Spleen (tissue), 11 donors: ENCODE results near the gene ARSA. TPM values are rescaled to one million over a fixed set of nuclear protein-coding genes. Genes with fewer than 3 reads are reported as not detected.
"Not testable (repeated sequence)": the region's sequence is repeated elsewhere in the genome, so short reads cannot be mapped to it uniquely, and the experiment has no call there.

Experiments used
- DNase-seq: peaks from one replicate; pipeline ENCODE4 v3.0.0-alpha.2; 2020
- H3K27ac ChIP-seq, 8 donors: fragments of 200-600 bp; sonication (generic) in 7 of 8; 1 replicate in 4 of 8; 2 replicates in 4 of 8; pipeline versions ENCODE4 v1.5.0 to v1.8.0; 2016 to 2021; ENCODE audit warnings: inconsistent platforms in 4 of 8, mild to moderate bottlenecking in 4 of 8, moderate library complexity in 1 of 8
- H3K27me3 ChIP-seq, 7 donors: fragments of 200-600 bp; sonication (generic) in 6 of 7; replicated peaks in 1 of 7; 1 replicate in 4 of 7; 2 replicates in 3 of 7; pipeline versions ENCODE4 v1.5.0 to v1.8.0; 2016 to 2021; ENCODE audit warnings: inconsistent platforms in 3 of 7, mild to moderate bottlenecking in 1 of 7
- H3K36me3 ChIP-seq, 6 donors: fragments of 200-600 bp; sonication (generic) in 5 of 6; 1 replicate in 4 of 6; 2 replicates in 2 of 6; pipeline versions ENCODE4 v1.5.0 to v1.8.0; 2016 to 2021; ENCODE audit warnings: inconsistent platforms in 2 of 6
- H3K4me1 ChIP-seq, 6 donors: fragments of 200-600 bp; sonication (generic) in 5 of 6; 1 replicate in 3 of 6; 2 replicates in 3 of 6; pipeline versions ENCODE4 v1.5.0 to v1.8.0; 2016 to 2021; ENCODE audit warnings: inconsistent platforms in 3 of 6
- H3K4me3 ChIP-seq, 8 donors: fragments of 200-600 bp; sonication (generic) in 7 of 8; 1 replicate in 4 of 8; 2 replicates in 4 of 8; pipeline versions ENCODE4 v1.5.0 to v1.8.0; 2016 to 2021; ENCODE audit warnings: inconsistent platforms in 4 of 8, mild to moderate bottlenecking in 4 of 8, moderate library complexity in 2 of 8
- H3K9me3 ChIP-seq, 8 donors: fragments of 200-600 bp; sonication (generic) in 7 of 8; 1 replicate in 4 of 8; 2 replicates in 4 of 8; pipeline versions ENCODE4 v1.5.0 to v1.8.0; 2016 to 2021; ENCODE audit warnings: inconsistent platforms in 4 of 8
- POLR2A ChIP-seq, 3 donors: fragments of 450-650 bp; IDR thresholded peaks; one replicate each; pipeline ENCODE4 v1.5.1; 2017; ENCODE audit warnings: antibody characterized with exemption in 3 of 3, mild to moderate bottlenecking in 1 of 3
- POLR2AphosphoS5 ChIP-seq, 3 donors: sonication (generic); formaldehyde crosslinking; IDR thresholded peaks; one replicate each; pipeline ENCODE4 v1.5.1; 2017; ENCODE audit warnings: antibody characterized with exemption in 3 of 3
- WGBS, 5 donors: extraction: QIAGEN DNeasy Blood & Tissue Kit in 3 of 5; methylation state at CpG; one replicate each; pipeline versions ENCODE4 v1.1.5 to v1.1.7; 2013 to 2018; 5-methylcytosine and 5-hydroxymethylcytosine counted together
- intact Hi-C: fragments of 100-400 bp; cut with DNase I; formaldehyde crosslinking; loops from one replicate; pipeline ENCODE4 v1.15.0; 2023; ENCODE audit warnings: low total_unique reads
- polyA plus RNA-seq, 3 donors: library from polyadenylated mRNA; stranded (reverse); fragments of 200-250 nt; gene quantifications; one replicate each; pipeline ENCODE4 v1.2.1, GENCODE V29; 2013
- total RNA-seq, 7 donors: library from RNA; depleted of rRNA in 3 of 7; stranded (reverse); fragments of >200 nt in 3 of 7; fragmentation: NEBNext Ultra II Directional in 4 of 7; extraction: Animal tissue kit (Norgen Biotek cat#: 25700) in 4 of 7; gene quantifications; one replicate each; pipeline versions ENCODE4 v1.1.0 to v1.2.1, GENCODE V29; 2016 to 2021
- TF ChIP-seq, protein P1 (sequence below), 11 experiments: fragments of 200-600 bp in 7 of 11; fragments of 450-650 bp in 4 of 11; sonication (generic) in 4 of 11; IDR thresholded peaks in 8 of 11; conservative IDR thresholded peaks in 3 of 11; 1 replicate in 7 of 11; 2 replicates in 4 of 11; pipeline versions ENCODE4 v1.4.0 to v1.8.0; 2016 to 2021; ENCODE audit warnings: antibody characterized with exemption in 11 of 11, inconsistent platforms in 4 of 11, mild to moderate bottlenecking in 1 of 11
- donor health status: healthy with polysubstance abuse.
- donor health status: DM: no; HTN: no; CAD: no; lungs with moderate emphysema.
- donor health status: DM: no; HTN: no; CAD: no.
- donor health status: Bipolar disorder and iron deficiency.
- donor health status: healthy.
- donor health status: DM: no; HTN: no; CAD: no.
- donor health status: DM: yes; HTN: yes; CAD: no.

ARSA gene
- total and polyA plus RNA-seq, 10 donors: 26.0 to 108 (median 64.7) TPM

DNA sequence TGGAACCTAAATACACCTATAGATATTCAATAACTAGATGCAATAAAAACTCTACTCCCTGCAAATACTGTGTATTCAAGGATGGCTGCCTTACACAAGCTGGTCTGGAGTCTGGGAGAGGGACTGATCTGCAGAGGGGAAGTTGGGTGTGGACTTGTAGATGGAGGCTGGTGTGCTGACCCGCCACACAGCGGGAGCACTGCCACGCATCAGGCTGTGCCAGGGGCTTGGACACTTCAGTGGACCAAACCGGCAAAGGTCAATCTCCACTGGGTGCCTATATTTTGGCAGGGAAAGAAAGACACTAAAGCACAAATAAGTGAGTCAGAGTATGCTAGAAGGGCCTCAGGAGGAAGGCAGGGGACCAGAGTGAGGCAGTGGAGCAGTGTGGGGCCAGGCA, 42.6 kb upstream of the ARSA start:
- intact Hi-C loops: no loop called here
- peaks cover 3 to 43% (median 18%) of the 10 kb centered on the region in 6 donors for H3K4me1 ChIP-seq
- peaks cover 2 to 72% (median 30%) of the 10 kb centered on the region in 7 donors for H3K27me3 ChIP-seq
- WGBS, 5 donors: 47 to 75% (median 67%) methylated on average over 4 of the region's 4 CpGs
- no peaks in the 10 kb centered on the region for H3K9me3 ChIP-seq
- peak overlapping the region in 7 of 8 donors; percentile 52 to 93 (median 80) for H3K27ac ChIP-seq
- H3K36me3 ChIP-seq: peaks cover 0 to 4% (median 0%) of the 10 kb centered on the region in 6 donors
- no peak for DNase-seq
- TF ChIP-seq, protein P1, sequence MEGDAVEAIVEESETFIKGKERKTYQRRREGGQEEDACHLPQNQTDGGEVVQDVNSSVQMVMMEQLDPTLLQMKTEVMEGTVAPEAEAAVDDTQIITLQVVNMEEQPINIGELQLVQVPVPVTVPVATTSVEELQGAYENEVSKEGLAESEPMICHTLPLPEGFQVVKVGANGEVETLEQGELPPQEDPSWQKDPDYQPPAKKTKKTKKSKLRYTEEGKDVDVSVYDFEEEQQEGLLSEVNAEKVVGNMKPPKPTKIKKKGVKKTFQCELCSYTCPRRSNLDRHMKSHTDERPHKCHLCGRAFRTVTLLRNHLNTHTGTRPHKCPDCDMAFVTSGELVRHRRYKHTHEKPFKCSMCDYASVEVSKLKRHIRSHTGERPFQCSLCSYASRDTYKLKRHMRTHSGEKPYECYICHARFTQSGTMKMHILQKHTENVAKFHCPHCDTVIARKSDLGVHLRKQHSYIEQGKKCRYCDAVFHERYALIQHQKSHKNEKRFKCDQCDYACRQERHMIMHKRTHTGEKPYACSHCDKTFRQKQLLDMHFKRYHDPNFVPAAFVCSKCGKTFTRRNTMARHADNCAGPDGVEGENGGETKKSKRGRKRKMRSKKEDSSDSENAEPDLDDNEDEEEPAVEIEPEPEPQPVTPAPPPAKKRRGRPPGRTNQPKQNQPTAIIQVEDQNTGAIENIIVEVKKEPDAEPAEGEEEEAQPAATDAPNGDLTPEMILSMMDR (IDR thresholded peaks at IDR 0.05 in 8 of 11, conservative IDR thresholded peaks at IDR 0.05 in 3 of 11): no peak
- TF ChIP-seq POLR2AphosphoS5 (IDR thresholded peaks at IDR 0.05) (peak; percentile 29 to 78 (median 39)), POLR2A (IDR thresholded peaks at IDR 0.05) (no peak)
- no peak overlapping the region for H3K4me3 ChIP-seq

DNA sequence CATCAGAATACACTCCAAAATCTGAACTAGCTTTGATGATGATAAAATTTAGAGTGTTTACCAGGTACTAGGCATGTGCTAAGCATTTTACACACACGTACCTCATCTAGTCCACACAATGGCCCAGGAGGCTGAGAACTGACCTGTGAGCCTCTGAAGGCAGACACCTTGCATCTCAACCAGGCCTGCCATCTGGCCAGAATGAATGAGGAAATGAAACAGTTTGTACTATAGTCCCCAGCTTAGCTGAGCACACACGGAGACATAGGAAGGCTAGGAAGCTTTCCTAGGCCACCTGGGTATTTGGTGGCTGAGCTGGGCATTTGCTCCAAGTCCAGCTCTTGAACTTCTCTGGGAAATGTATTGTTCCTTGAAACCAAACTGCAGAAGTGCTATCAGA, 37.8 kb upstream of the ARSA start:
- Histone ChIP-seq H3K27me3 (peaks cover 0 to 34% (median 0%) of the 10 kb centered on the region in 7 donors), H3K4me3 (no peak overlapping the region), H3K36me3 (no peaks in the 10 kb centered on the region), H3K4me1 (peaks cover 0 to 7% (median under 1%) of the 10 kb centered on the region in 6 donors), H3K27ac (no peak overlapping the region), H3K9me3 (no peaks in the 10 kb centered on the region)
- DNase-seq: no peak
- TF ChIP-seq, protein P1 (IDR thresholded peaks at IDR 0.05 in 8 of 11, conservative IDR thresholded peaks at IDR 0.05 in 3 of 11): no peak
- TF ChIP-seq POLR2AphosphoS5 (IDR thresholded peaks at IDR 0.05): no peak
- no peak for TF ChIP-seq POLR2A (IDR thresholded peaks at IDR 0.05)
- intact Hi-C loops: no loop called here
- 50 to 67% (median 58%) methylated on average over 2 of the region's 2 CpGs for WGBS, 5 donors

DNA sequence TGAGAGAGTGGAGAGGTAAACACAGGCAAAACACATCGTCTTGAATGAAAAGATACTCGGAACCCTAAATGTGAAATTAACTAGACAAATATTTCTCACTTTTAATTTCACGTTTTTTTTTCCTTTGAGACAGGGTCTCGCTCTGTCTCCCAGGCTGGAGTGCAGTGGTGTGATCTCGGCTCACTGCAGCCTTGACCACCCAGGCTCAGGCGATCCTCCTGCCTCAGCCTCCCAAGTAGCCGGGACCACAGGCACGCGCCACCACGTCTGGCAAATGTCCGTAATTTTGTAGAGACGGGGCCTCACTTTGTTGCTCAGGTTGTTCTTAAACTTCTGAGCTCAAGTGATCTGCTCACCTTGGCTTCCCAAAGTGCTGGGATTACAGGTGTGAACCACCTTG, 37.3 kb upstream of the ARSA start:
- Histone ChIP-seq H3K27me3 (peaks cover 0 to 34% (median 0%) of the 10 kb centered on the region in 7 donors), H3K4me3 (no peak overlapping the region), H3K9me3 (no peaks in the 10 kb centered on the region), H3K4me1 (peaks cover 0 to 2% (median 0%) of the 10 kb centered on the region in 6 donors), H3K36me3 (no peaks in the 10 kb centered on the region), H3K27ac (no peak overlapping the region)
- no peak for DNase-seq
- intact Hi-C loops: no loop called here
- WGBS, 5 donors: 92 to 98% (median 94%) methylated on average over 12 of the region's 12 CpGs
- TF ChIP-seq POLR2A (IDR thresholded peaks at IDR 0.05): no peak
- TF ChIP-seq, protein P1 (IDR thresholded peaks at IDR 0.05 in 8 of 11, conservative IDR thresholded peaks at IDR 0.05 in 3 of 11): no peak
- TF ChIP-seq POLR2AphosphoS5 (IDR thresholded peaks at IDR 0.05): no peak

DNA sequence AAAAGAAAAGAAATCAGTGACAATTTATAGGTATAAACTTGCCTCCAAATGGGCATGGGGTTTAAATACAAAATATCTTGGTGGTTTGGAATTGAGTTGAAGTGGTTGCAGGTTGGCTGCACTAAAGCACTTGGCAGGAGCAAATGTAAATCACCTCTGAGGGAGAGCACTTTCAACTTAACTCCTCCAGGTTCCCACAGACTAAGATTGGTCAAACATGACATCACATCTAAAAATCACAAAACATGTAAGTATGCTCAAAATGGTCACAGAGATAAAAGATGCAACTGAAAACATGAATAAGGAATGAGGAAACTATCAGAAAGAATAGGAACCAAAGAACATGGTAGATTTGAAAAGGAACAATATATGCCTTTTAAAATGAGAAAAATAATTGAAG, 32.4 kb upstream of the ARSA start:
- no peaks in the 10 kb centered on the region for H3K9me3 ChIP-seq
- DNase-seq: no peak
- H3K36me3 ChIP-seq: no peaks in the 10 kb centered on the region
- intact Hi-C loops: no loop called here
- peaks cover 0 to 31% (median 0%) of the 10 kb centered on the region in 6 donors for H3K4me1 ChIP-seq
- no peak overlapping the region for H3K4me3 ChIP-seq
- H3K27me3 ChIP-seq: peaks cover 0 to 35% (median 0%) of the 10 kb centered on the region in 7 donors
- TF ChIP-seq POLR2AphosphoS5 (IDR thresholded peaks at IDR 0.05): no peak
- TF ChIP-seq POLR2A (IDR thresholded peaks at IDR 0.05): no peak
- TF ChIP-seq, protein P1 (IDR thresholded peaks at IDR 0.05 in 8 of 11, conservative IDR thresholded peaks at IDR 0.05 in 3 of 11): no peak
- no peak overlapping the region for H3K27ac ChIP-seq

DNA sequence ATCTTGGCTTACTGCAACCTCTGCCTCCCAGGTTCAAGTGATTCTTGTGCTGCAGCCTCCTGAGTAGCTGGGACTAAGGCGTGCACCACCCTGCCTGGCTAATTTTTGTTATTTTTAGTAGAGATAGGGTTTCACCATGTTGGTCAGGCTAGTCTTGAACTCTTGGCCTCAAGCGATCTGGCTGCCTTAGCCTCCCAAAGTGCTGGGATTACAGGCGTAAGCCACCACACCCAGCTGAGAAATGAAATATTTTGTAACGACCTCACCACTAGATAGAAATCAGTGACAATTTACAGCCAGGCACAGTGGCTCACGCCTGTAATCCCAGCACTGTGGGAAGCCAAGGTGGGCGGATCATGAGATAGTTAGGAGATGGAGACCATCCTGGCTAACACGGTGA, 31.8 kb upstream of the ARSA start:
- H3K27ac ChIP-seq, H3K4me3 ChIP-seq, intact Hi-C loops, H3K36me3 ChIP-seq, DNase-seq, H3K9me3 ChIP-seq: not testable (repeated sequence)
- WGBS, 5 donors: 87 to 93% (median 90%) methylated on average over 7 of the region's 7 CpGs
- Histone ChIP-seq H3K4me1 (peaks cover 0 to 35% (median 0%) of the 10 kb centered on the region in 6 donors), H3K27me3 (peaks cover 0 to 35% (median 0%) of the 10 kb centered on the region in 7 donors)
